ENCODE measurements around the gene ACTR5.
"Not testable (repeated sequence)": the region's sequence is repeated elsewhere in the genome, so short reads cannot be mapped to it uniquely, and the experiment has no call there.

Gene ACTR5

GRCh38 chr20:38804682-38805501 lies 56.6 kb downstream of the ACTR5 start:
- peak; percentile 42 to 55 for DNase-seq (ENCODE audit: low read depth in 2 of 2, low spot score in 1 of 2)

GRCh38 chr20:38805502-38805957 lies 57.3 kb downstream of the ACTR5 start, which contains the start of gene PPP1R16B:
Gene PPP1R16B, plus strand, starts transcription at chr20:38805697. Its CDS starts 30,229 bp downstream, at chr20:38835926.
- peak; percentile 56 to 72 for DNase-seq (ENCODE audit: low read depth in 2 of 2, low spot score in 1 of 2)

- peak in 1 of 2 donors; percentile 9 for DNase-seq (ENCODE audit: low read depth in 2 of 2, low spot score in 1 of 2)
These were observed 57.9 kb downstream of the ACTR5 start for GRCh38 chr20:38805958-38806854.

DNA sequence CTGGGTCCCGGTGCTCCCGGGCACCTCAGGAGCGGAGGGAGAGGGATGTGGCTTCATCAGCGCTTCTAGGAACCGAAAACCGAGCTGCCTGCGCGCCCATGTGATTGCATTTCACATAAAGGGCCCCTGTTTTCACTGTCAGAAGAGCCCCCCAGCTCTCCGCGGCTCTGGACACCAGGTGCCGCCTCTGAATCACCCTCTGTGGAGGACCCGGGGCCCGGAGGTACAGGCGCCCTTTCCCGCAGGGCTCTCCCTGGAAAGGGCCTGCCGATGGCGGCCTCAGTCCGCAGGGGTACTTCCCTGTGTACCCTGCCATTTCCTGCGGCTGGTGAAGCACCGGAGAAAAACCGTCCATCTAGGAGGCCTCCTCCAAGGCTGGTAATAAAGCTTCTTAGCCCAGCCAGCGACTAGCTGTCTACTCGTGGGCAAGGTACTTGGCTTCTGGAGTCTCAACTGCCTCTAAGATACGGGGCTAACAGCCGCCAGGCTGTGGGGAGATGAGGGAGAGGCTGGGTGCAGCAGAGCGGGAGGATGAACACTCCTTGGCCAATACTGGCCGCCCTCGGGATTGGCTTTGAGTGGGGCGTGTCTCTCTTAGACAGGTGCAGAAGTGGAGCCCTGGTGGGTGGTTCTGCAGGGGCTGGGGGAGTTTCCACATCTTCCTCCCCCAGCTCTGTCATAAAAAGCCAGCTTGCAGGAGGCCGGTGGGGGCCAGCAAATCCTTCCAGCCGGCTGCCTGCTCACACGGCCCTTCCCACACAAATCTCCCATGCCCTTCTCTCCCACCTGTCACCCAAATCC lies 58.8 kb downstream of the ACTR5 start:
- peak in 1 of 2 donors; percentile 21 for DNase-seq (ENCODE audit: low read depth in 2 of 2, low spot score in 1 of 2)

DNA sequence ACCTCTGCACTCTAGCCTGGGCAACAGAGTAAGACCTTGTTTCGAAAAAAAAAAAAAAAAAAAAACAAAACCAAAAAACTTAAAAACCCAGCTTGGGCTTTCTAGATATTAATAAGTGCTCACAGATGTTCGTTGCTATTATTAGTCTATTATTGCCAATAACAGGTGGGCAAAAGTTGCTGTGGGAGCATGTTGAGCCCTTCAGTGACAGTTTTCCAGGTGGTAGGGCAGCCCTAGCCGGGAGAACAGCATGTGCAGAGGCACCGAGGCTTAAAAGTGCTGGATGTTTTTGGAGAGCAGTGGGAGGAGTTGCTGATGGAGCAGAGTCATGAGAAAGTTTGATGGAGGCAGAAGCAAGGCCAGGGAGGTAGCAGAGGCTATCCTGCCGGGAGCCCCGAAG lies 61.7 kb downstream of the ACTR5 start:
- DNase-seq (ENCODE audit: low read depth in 2 of 2, low spot score in 1 of 2): no peak

- DNase-seq (ENCODE audit: low read depth in 2 of 2, low spot score in 1 of 2): no peak
These were observed 62.8 kb downstream of the ACTR5 start for GRCh38 chr20:38810926-38811630.

DNA sequence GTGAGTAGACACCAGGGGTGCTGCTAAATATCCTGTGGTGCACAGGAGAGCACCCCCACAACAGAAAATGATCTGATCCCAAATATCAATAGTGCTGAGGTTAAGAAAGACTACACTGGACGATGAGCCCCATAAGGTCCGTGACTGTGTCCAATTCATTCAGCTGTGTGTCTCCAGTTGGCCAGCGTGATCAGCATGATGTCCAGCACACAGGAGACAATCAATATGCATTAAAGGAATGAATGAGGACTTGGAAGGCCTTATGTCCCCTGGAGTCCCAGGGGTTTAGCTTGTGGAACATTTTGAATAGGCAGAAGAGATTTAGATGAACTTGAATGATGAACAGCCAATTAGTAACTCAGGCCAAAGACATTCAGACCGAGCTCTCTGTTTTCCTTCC lies 63.5 kb downstream of the ACTR5 start:
- no peak for DNase-seq (ENCODE audit: low read depth in 2 of 2, low spot score in 1 of 2)

GRCh38 chr20:38812182-38812581 lies 63.9 kb downstream of the ACTR5 start:
- no peak for DNase-seq (ENCODE audit: low read depth in 2 of 2, low spot score in 1 of 2)

DNA sequence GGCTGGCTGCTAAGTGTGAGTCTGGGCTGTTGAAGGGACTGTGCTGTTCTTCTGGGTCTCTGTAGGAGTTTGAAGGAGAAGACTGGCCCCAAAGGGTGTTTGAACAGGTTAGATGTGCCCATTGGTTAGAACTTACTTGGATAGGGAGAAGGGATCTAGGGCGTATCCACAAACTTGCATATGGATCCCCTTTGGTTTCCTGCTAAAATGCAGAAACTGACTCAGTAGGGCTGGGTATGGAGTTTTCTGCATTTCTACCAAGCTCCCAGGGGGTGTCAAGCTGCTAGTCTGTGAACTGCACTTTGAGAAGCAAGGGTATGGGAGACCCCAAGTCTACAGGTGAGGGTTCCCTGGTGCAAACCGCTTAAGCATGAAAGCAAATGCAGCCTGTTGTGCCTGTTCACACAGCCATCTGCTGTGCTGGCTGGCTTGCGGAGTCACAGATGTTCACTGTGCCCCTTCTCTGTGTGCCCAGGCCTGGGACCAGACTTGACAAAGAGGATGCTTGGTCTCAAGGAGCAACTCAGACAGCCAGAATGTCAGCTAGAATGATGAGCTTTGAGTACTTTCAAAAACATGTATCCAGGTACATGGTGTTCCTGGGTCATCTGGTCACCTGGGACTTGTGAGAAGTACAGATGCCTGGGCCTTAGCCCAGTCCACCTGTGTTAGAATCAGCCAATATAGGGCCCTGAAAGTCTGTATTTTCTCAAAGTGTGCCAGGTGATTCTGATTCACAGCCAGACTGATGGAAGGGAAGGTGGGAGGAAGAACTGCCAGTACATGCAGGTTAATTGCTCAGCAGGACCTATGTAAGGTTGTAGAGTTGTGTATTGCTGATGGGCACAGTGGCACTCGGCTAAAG lies 64.7 kb downstream of the ACTR5 start:
- DNase-seq (ENCODE audit: low read depth in 2 of 2, low spot score in 1 of 2): no peak

GRCh38 chr20:38813574-38813962 lies 65.3 kb downstream of the ACTR5 start:
- DNase-seq (ENCODE audit: low read depth in 2 of 2, low spot score in 1 of 2): not testable (repeated sequence)

- no peak for DNase-seq (ENCODE audit: low read depth in 2 of 2, low spot score in 1 of 2)
These were observed 67.2 kb downstream of the ACTR5 start for GRCh38 chr20:38815446-38815845.

DNA sequence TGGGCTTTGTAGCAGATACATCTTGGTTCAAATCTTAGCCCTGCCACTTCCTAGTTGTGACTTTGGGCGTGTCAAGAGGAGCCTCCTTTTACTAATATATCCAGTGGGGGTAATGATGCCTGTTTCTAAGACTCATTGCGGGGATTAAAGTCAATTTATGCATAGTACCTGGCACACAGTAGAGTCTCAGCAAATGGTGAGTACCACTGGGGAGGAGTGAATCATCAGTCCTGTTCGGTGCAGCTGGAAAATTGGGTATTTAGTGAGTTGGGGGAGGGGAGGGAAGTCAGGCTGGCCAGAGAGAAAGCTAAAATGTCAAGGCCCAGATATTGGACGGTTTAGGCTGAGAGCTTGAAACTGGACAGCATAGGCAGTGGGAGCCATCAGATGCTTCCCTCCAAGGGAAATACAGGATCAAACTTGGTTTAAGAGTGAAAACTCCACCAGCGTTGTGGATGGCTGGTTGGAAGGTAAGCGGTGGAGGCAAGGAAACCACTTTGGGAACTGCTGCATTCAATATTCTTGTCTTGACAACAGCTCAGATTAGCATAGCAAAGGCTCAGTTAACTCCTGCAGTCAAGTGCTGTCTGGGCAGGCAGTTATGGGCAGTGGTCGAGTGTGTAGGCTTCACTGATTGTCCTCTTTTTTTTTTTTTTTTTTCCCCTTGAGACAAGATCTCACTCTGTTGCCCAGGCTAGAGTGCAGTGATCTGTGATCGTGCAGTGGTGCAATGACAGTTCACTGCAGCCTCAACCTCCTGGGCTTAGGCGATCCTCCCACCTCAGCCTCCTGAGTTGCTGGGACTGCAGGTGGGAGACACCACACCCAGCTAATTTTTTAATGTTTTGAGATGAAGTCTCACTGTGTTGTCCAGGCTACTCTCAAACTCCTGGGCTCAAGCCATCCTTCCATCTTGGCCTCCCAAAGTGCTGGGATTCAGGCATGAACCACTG lies 70.1 kb downstream of the ACTR5 start:
- no peak for DNase-seq (ENCODE audit: low read depth in 2 of 2, low spot score in 1 of 2)

Data from stimulated activated CD8-positive, alpha-beta memory T cell treated with anti-CD3 and anti-CD28 coated beads, Interleukin-4, amount 100 ng/mL, for 4 hours (primary cell).